NOMO-1 treated with DMSO at 0.1 percent for 48 hours (cell line): ENCODE results near the gene TMEM120B.

Experiments used
- DNase-seq: peaks from one replicate; lab custom pipeline; 2025; ENCODE audit not compliant: unreplicated experiment; lab: John Stamatoyannopoulos, UW

TMEM120B gene

DNA sequence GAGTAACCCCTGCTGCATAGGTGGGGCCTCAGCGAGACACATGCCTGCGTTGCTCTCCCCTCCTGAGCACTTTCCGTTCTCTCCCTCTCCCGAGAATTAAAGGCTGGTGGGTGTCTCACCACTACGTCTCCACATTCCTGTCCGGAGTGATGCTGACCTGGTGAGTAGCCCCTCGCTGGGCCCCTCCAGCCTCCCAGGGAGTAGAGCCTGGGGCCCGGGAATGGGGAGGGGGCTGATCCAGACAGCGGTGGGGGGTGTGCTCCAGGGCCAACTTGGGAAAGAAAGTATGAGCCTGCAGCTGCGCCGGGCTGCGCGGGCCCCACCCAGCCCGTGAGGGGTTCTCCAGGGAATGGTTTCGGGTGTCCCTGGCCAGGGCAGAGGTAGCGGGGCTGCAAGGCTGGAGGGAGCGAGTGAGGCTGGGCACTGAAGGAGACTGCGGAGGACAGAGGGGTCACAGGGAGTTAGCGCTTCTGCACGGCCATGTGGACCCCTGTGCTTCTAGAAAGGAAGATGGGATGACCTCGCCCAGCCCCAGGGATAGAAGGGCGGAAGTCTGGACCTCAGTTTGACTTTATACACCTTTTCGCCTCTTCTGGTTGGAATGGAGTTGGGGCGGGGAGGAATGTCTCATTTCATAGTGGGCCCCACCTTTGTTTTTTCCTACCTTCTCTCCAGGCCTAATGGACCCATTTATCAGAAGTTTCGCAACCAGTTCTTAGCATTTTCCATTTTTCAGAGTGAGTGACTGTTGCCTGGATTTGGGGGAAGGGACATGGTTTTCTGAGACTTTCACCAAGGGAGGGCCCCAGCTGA lies 58.5 kb downstream of the TMEM120B start:
- DNase-seq = no peak

DNA sequence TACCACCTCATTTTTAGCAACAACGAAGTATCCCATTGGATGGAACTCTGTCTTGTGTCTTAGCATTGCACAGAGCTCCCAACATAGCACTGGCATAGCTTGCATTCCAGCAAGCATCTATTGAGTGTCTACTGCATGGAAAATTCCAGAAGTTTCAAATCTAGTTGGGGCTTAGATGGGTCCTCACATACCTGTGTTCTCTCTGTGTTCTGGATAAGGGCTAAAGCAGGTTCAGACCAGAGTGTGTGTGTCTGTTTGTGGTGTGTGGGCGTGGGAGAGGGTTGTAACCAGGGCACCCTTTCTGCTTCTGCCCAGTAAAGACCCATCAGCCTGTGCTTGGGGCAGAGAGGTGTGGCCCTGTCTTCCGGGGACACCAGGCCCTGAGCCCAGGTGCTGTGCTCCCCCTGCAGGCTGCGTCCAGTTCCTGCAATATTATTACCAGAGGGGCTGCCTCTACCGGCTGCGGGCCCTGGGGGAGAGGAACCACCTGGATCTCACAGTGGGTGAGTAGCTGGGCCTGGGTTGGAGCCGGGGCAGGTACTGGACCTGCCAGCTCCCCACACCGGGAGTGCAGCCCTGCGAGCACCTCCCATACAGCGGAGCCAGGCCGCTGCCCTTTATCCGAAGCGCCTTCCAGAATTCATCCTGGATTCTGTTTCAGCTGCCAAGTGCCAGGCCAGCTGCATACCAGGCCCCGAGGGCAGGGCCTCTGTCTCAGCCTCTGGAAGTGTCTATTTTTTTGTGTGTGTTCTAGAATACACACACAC lies 60.6 kb downstream of the TMEM120B start:
- peak; percentile 51 for DNase-seq

DNA sequence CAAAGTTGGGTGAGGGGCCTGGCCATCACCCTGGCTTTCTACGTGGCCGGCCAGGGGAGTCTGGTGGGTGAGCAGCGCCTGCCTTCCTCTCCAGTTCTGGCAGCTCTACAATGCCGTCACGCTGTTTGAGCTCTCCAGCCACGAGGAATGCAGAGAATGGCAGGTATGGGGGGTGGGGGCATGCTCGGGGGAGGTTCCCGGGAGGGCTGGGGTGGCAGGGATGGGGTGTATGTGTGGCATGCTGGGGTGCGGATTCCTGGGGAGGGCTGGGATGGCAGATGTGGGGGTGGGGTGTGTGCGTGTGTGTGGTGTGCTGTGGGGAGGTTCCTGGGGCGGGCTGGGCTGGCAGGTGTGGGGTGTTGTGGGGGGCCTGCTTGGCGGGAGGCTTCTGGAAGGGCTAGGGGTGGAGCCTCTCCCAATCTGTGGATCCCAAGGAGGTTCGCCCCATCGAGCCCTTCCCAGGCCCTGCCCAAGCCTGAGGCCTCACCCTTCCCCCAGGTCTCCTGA lies 62.5 kb downstream of the TMEM120B start:
- no peak for DNase-seq

DNA sequence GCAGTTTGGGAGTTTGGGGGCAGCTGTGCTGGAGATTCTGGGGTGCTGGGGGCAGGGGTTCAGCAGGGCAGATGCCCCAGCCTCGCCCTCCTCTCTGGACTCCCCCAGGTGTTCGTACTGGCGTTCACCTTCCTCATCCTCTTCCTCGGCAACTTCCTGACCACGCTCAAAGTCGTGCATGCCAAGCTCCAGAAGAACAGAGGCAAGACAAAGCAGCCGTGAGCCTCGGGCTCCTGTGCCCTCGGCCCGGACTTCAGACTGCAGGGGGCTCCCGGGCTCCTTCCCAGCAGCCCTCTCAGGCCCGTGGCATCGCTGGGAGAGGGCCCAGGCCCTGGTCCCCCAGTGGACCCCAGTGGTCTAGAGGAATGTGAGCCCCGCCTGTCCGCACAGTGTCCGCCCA lies 62.9 kb downstream of the TMEM120B start:
- no peak for DNase-seq

DNA sequence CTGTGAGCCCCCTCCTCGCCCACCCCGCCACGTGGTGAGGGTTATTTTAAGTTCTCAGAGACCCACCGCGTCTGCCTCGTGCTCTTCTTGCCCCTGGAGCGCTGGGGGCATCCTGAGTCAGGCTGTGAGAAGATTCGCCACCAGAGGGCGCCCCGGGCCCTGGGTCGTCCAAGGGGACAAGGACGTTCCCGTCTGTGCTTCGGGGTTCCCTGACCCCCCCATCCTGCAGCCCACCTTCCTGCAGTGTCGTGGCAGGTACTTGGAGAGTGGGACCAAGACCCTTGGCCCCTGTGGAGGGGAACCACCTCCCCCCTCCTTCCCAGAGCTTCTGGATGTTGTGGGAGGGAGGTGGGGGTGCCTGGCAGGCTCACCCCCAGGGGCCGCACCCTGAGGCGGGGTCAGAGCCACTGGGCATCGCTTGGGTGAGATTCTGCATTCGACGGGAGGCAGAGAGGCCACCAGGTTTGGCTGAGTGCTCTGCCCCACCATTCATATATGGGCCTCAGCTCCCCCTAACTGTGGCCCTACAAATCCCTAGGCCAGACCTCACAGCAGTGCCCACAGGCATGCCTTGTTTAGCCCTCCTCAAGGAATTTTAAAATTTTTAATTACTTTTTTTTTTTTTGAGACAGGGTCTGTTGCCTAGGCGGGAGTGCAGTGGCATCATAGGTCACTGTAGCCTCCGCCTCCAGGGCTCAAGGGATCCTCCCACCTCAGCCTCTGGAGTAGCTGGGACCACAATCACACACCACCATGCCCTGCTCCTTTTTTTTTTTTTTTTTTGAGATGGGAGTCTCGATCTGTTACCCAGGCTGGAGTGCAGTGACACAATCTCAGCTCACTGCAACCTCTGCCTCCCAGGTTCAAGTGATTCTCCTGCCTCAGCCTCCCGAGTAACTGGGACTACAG lies 63.9 kb downstream of the TMEM120B start:
- DNase-seq = peak; percentile 41

DNA sequence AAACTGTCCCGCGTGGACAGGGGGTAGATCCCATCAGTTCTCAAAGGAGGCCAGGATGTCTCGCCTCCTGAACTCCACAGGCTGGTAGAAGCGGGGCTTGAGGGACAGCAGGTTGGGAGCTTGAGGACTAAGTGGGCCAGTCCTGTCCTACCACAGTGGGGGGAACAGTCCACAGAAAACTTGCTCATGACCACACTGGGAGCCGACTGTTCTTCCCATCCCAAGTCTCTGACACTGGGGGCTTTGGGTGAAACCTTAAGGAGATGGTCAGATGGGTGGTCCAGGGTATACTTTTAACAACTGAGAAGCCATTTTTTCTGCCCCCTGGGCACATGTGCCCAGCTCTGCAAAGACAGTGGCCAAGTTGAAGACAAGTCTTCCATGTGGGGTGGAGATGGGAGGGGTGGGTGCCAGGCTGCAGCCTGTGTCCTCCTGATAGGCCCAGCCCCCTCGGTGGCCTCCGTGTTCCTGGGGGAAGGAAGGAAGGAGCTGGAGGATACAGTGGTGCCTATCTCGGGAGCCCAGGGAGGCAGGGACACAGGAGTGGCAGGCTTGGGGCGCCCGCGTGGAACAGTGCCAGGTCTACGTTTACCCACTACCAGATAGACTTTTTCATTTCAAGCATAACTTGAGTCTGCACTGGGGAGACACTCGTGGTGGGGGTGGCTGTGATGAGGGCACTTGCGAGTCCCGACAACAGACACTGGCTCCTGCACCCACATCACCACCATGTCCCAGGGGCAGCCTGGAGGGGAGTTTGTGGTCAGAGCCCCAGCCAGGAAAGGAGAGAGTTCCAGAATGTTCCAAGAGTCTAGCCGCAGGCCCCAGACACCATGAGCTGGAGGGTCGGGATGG lies 66.2 kb downstream of the TMEM120B start:
- DNase-seq = no peak

DNA sequence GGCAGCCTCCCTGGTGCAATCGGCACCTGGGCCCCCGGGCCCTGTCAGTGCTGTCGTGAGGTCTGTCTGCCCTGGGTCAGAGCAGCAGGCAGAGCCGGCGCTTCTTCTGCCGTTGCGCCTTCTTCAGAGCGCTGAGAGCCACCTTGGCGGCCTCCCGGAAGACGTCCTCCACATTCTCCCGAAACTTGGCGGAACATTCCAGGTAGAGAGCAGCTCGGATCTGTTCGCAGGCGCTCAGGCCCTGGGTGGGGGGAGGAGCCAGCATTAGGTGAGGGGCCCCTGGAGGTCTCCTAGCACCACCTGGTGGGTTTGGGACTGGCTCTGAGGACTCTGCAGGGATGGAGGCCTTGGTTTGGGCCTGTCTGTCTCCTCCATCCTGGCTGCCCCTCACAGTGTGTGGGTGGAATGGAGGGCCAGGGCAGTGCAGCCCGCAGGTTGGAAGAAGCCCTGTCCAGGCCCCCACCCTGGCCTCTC lies 66.9 kb downstream of the TMEM120B start:
- DNase-seq = no peak

DNA sequence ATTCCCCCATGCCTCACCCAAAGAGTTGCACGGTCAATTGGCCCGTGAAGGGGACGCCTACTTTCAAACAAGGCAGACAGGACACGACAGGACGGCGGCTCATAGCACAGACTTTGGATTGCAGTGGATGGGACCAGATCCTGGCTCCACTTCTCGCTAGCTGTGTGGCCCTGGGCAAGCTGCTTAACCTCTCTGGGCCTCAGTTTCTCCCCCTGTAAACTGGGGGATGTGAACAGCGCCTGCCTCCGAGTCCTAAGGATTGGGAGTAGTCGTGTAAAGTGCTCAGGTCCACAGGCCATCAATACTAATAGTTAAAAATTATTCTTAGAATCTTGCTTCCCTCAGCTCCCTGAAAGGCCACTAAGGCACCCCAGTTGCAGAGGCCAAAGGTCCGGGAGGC lies 67.9 kb downstream of the TMEM120B start:
- no peak for DNase-seq

DNA sequence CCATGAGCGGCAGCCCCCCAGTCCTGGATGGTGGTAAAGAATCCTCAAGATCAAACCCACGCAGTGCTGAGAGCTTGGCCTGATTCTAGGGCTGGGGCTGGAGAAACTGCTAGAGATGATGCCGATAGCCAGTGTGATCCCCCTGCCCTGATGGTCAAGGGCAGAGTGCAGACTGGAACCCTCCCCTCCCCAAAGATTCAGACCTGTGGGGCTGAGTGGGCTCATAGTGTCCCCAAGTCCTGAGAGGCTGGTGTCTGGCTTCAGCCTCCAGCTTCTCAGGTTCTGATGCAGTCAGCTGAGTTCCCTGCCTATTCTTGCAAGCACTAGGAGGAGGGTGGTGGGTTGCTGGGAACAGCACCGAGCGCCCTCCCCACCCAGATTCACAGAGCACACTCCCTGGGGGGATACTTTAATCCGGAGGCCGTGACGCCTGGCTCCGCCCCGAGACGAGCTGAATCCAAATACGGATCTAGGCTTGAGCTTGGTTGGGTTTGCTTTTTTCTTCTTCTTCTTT lies 69.0 kb downstream of the TMEM120B start:
- no peak for DNase-seq

DNA sequence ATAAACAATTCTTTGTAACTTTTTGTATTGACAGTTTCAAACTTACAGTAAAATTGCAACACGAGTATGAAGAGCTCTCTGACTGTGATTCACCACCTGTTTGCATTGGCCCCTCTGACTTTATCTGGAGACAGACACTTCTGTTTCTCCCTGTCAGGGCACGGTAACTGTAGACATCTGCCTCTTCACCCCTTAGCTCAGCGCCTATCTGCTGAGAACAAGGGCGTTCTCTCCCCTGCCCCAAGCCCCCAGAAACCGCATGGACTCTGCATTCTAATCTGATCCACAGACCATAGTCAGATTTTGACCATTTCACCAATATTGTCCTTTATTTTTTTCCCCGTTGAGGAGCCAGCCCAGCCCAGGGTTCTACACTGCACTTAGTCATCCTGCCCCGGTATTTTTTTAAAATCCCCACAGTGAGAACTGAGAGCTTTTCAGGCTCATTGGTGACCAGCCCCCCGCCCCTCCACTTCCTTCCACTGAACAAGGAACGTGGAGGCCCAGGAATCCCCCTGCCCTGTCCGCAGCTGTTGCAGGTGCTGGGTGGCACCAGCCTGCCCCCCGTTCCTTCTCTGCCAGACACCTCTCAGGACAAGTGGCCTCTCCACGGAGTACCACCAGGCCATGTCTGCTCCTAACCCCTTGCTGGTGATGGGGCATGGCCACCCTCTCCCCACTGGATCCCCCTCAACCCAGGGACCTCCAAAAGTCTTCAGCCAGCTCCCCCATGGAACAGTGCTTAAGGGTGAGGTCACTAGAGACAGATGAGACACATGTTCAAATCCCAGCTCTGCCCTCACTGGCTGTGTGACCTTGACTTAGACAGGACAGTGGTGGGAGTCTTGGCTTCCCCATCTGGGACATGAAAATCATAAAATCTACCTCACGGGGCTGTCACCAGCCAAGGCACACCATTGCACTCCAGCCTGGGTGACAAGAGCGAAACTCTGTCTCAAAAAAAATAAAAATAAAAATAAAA lies 69.7 kb downstream of the TMEM120B start:
- no peak for DNase-seq

DNA sequence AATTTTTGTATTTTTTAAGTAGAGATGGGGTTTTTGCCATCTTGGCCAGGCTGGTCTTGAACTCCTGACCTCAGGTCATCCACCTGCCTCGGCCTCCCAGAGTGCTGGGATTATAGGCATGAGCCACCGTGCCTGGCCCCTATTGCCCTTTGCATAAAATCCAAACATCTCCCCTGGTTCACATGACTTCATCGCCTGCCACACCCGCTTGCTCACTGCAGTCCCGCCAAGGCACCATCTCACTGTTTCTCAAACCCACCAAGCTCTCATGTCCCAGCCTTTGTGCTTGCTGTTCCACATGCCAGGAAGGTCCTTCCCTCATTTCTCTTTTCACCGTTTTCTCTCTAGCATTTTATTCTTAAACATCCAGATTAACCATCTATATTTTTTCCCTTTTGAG lies 71.2 kb downstream of the TMEM120B start:
- no peak for DNase-seq

DNA sequence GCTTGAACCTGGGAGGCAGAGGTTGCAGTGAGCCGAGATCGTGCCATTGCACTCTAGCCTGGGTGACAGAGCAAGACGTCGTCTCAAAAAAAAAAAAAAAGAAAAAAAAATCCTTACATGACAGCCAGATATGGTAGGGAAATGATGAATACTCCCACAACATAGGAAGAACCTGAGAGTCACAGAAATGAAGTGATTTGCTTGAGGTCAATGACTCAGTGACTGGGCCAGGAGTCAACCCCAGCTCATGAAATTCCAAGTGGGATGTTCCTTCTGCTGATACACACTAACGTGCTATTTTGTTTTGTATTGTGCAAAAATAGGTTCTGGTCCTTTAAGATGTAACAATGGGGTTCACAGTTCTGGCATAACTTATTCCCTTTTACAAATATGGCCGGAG lies 71.9 kb downstream of the TMEM120B start:
- DNase-seq = no peak

DNA sequence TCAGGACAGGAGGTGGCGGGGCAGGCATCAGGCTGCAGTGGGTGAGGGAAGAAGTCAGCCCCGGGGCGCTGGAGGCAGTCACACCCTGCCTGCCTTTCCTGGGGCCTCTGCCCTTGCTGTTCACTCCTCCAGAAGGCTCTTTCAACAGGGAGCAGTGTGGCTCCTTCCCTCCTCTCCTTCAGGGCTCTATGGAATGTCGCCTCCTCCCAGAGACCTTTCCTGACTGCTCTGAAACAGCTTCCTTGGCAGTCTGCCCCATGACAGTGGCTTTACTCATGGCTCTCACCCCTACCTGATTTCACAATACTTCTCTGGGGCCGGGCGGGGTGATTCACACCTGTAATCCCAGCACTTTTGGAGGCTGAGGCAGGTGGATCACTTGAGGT lies 73.9 kb downstream of the TMEM120B start:
- no peak for DNase-seq

DNA sequence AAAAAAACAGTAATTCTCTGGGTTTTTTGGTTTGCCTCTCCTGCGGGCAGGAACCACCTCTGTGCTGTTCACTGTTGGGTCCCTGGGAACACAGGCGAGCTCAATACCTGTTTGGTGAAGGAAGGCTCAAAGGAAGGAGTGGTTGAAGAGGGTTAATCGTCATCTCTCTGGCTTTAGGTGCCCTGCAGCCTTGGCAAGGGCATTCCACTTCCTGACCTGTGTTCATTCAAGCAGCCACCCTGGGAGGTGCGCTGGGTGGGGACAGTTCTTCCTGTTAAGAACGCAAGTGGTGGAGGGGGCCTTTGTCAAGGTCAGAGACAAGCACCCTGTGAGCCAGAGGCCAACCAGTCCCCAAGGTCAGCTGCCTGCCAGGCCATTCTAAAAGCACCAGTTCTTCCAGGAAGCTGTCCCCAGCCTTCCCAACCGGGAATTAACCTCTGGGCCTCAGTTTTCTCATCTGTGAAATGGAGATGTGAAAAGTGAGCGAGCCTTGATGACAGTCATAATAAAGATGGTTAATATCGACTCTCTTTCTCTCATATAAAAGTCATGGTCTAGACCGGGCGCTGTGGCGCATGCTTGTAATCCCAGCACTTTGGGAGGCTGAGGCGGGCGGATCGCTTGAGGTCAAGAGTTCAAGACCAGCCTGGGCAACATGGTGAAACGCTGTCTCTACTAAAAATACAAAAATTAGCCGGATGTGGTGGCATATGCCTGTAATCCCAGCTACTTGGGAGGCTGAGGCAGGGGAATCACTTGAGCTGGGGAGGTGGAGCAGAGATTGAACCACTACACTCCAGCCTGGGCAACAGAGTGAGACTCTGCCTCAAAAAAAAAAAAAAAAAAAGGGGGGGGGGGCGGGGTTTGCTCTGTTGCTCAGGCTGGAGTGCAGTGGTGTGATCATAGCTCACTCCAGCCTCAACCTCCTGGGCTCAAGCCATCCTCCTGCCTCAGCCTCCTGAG lies 74.8 kb downstream of the TMEM120B start:
- no peak for DNase-seq

DNA sequence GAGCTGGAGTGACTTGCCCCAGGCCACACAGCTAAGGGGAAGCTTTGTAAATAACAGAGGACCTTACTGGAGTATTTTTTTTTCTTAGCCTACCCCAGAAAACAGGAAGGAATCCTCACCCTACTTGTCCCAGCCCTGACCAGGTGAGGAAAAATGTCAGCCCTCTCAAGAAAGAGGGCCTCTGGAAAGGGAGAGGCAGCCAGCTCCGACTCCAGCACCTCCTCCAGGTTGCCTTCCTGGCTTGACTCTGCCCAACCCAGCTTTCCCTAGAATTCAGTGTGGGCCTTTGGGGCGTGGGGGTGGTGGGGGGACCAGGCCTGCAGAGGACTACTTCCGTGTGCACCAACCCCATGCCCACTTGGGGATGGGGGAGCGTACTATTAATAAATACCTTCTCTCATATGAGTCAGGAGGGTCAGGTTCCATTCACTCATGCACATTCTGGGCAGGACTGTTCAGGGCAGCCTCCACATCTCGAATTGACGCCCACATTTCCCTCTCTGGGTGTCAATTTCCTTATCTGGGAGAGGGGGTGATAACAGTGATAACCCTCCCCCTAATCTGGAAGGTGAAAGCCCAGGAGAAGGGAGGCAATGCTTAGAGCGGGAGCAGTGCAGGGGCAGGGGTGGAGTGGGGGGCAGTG lies 75.7 kb downstream of the TMEM120B start:
- no peak for DNase-seq

DNA sequence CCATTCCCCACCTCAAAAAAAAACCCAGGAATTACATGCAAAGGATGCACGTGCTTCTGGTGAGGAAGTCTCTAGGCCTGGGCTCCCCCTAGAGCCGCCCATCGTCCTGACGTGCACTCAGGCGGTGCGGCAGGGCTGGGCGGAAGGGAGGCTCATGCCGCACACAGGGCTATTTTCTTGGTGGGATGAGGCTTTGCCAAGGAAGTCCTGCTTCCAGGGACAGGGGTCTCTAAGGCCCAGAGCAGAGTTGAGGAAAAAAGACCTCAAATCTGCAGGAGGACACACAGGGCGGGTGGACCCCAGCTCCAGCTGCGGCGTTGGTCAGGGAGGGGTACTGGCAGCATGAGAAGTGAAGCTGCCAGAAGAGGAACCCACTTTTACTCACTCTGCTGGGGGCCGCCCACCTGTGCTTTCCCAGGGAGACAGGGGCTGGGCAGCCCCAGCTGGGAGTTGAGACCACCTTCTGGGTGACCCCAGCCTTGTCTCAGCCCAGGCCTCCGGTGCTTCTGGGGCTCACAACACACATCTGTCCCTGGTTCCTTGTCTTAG lies 76.8 kb downstream of the TMEM120B start:
- DNase-seq = no peak
